ENCODE results near the gene PTHLH. TPM values are rescaled to one million over a fixed set of nuclear protein-coding genes. Genes with fewer than 3 reads are reported as not detected.

Gene PTHLH
- total RNA-seq, 1 donor from 2014 or later, result 0.81 TPM

DNA sequence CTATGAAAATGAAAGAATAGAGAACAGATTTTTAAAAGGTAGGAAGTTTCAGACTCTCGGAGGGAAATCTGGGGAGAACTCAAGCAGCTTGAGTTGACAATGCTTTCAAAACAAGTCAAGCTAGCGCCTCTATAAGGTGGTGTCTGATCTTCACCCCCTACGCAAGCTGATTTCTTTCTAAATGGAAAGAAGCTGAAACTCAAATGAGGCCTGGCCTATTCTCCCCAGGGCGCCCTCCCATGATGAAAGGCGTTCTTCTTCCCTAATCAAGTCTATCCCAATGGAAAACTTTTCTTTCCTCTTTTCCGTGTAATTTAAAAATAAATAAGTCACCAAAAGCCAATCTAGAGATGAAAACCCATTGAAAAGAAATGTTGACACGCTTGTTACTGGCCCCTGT lies 20.6 kb downstream of the PTHLH start:
- DNase-seq (ENCODE audit: low read depth), result no peak
- H3K4me3 ChIP-seq (ENCODE audit: low read depth, low read length), result no peak overlapping the region
- TF ChIP-seq, protein P1, sequence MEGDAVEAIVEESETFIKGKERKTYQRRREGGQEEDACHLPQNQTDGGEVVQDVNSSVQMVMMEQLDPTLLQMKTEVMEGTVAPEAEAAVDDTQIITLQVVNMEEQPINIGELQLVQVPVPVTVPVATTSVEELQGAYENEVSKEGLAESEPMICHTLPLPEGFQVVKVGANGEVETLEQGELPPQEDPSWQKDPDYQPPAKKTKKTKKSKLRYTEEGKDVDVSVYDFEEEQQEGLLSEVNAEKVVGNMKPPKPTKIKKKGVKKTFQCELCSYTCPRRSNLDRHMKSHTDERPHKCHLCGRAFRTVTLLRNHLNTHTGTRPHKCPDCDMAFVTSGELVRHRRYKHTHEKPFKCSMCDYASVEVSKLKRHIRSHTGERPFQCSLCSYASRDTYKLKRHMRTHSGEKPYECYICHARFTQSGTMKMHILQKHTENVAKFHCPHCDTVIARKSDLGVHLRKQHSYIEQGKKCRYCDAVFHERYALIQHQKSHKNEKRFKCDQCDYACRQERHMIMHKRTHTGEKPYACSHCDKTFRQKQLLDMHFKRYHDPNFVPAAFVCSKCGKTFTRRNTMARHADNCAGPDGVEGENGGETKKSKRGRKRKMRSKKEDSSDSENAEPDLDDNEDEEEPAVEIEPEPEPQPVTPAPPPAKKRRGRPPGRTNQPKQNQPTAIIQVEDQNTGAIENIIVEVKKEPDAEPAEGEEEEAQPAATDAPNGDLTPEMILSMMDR (conservative IDR thresholded peaks at IDR 0.05; ENCODE audit: low read depth, low read length), result no peak

DNA sequence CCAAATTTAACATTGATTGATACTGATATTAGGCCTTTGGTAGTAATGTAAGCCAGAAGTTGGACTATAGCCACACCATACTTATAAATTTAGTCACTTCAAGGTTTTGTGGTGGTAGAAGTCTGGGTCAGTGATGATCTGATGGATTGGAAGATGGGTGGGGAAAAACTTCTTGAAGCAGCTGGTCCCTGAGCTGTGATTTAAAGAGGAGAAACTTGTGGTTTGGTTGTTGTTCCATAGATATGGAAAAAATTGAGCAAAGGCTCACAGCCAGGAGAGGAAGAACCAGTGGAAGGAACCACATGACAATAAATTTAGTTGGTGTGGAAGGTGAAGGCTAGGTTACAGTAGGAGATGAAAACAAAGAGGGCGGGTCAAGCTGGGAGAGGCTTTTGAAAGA lies 26.1 kb downstream of the PTHLH start:
- TF ChIP-seq, protein P1 (conservative IDR thresholded peaks at IDR 0.05; ENCODE audit: low read depth, low read length), result no peak
- no peak overlapping the region for H3K4me3 ChIP-seq (ENCODE audit: low read depth, low read length)
- DNase-seq (ENCODE audit: low read depth), result no peak

DNA sequence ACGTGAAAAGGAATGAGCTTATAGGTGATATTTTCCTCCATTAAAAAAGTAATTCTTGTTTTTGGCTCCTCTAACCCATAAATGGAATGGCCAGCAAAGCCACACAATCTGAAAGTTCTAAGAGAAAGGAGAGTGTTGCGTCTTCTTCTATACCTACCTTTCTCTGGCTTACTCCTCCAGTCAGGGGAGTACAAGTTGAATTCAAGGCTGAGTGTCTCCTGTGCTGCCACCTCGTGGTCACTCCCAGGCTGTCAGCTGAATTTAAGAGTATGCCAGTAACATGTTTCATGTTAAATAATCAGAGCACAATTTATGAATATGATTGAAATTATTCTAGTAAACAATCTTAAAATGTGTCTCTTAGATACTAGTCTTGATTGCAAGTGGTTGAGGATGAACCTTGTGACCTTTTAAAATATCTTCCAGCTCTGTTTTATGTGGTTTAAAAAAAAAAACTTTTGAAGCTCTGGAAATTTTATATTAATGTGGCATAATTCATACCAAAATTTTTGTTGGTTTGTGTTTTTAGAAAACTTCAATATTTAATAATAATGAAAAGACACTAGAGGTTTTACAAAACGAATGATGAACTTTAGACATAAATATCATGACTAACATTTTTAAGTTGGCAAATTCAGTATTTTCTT lies 31.7 kb downstream of the PTHLH start:
- DNase-seq (ENCODE audit: low read depth), result peak; percentile 27
- TF ChIP-seq, protein P1 (conservative IDR thresholded peaks at IDR 0.05; ENCODE audit: low read depth, low read length), result peak; percentile 95
- H3K4me3 ChIP-seq (ENCODE audit: low read depth, low read length), result no peak overlapping the region

DNA sequence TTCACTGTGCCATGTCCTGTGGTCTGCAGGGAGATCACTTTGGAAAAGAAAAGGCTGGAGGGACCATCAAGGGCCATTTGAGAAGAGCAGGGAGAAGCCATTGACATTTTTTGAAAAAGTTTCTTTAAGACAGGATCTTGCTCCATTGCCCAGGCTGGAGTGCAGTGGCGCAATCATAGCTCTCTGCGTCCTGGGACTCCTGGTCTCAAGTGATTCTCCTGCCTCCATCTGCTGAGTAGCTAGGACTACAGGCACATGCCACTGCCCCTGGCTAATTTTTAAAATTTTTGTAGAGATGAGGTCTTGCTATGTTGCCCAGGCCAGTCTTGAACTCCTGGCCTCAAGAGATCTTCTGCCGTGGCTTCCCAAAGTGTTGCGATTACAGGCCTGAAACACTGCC lies 32.3 kb downstream of the PTHLH start:
- DNase-seq (ENCODE audit: low read depth), result no peak
- H3K4me3 ChIP-seq (ENCODE audit: low read depth, low read length), result no peak overlapping the region
- TF ChIP-seq, protein P1 (conservative IDR thresholded peaks at IDR 0.05; ENCODE audit: low read depth, low read length), result no peak

DNA sequence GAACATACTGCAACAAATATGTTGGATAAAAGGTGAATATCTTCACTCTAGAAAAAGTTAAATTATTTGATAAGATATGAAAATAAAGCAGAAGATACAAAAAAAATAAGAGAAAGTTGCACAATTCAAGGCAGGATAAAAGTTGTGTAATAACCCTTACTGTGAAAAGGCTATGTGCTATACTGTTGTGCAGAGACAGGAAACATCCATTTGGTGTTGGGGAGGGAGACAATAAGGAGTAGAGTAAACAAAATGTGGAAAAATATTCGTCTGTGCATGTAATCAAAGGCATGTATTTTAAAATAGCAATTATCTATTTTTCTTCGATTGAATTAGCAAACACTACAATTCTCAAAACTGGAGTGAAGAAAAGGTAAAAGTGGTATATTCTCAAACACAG lies 34.8 kb downstream of the PTHLH start:
- TF ChIP-seq, protein P1 (conservative IDR thresholded peaks at IDR 0.05; ENCODE audit: low read depth, low read length), result no peak
- no peak for DNase-seq (ENCODE audit: low read depth)
- no peak overlapping the region for H3K4me3 ChIP-seq (ENCODE audit: low read depth, low read length)

DNA sequence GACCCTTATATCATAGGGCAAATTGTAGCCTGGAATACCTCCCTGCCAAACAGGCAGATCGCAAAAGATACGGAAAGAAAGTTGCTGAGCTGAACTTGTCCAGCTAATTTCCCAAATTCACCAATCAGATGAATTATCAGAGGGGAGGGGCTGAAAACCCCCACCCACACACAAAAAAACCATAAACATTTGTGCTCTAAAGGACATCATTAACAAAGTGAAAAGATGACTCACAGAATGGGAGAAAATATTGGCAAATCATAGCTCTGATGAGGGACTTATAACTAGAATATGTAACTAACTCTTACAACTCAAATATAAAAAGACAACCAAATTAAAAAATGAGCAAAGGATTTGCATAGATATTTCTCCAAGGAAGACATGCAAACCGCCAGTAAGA lies 36.3 kb downstream of the PTHLH start:
- no peak for DNase-seq (ENCODE audit: low read depth)
- H3K4me3 ChIP-seq (ENCODE audit: low read depth, low read length), result no peak overlapping the region
- TF ChIP-seq, protein P1 (conservative IDR thresholded peaks at IDR 0.05; ENCODE audit: low read depth, low read length), result no peak

DNA sequence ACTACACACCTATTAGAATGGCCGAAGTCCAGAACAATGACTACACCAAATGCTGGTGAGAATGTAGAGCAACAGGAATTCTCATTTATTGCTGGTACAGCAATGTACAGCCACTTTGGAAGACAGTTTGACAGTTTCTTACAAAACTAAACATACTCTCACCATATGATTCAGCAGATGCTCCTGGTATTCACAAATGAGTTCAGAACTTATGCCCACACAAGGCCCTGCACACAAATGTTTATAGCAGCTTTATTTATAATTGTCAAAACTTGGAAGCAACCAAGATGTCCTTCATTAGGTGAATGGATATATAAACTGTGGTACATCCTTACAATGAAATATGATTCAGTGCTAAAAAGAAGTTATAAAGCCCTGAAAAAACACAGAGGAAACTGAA lies 38.3 kb downstream of the PTHLH start:
- no peak for DNase-seq (ENCODE audit: low read depth)
- H3K4me3 ChIP-seq (ENCODE audit: low read depth, low read length), result no peak overlapping the region
- TF ChIP-seq, protein P1 (conservative IDR thresholded peaks at IDR 0.05; ENCODE audit: low read depth, low read length), result no peak

Measured in epithelial cell of proximal tubule (primary cell).